HepG2 (cell line): ENCODE results near the gene TSGA10IP. TPM values are rescaled to one million over a fixed set of nuclear protein-coding genes. Genes with fewer than 3 reads are reported as not detected.
A peak's percentile ranks its signal among the peaks of the same experiment; 100 is the strongest.

ENCODE experiments used
- FOXJ3 ChIP-seq: sonication (generic); formaldehyde crosslinking; IDR thresholded peaks from 2 replicates; pipeline ENCODE4 v1.4.0; 2020; ENCODE audit warnings: missing genetic modification reagents, mild to moderate bottlenecking, borderline replicate concordance
- GABPA ChIP-seq, 2 experiments: IDR thresholded peaks; 2 replicates each; pipeline ENCODE4 v1.6.1; 2011 to 2016; ENCODE audit warnings: low read depth in 2 of 2, low read length in 1 of 2, missing biosample characterization in 1 of 2, missing genetic modification characterization in 1 of 2
- HNRNPLL ChIP-seq: fragments of 200-400 bp; formaldehyde crosslinking; IDR thresholded peaks from 2 replicates; pipeline ENCODE4 v1.6.1; 2017; ENCODE audit warnings: mild to moderate bottlenecking, low read depth, low read length; ENCODE audit not compliant: poor library complexity, severe bottlenecking
- MBNL3 ChIP-seq: fragments of 250-450 bp; sonication (Bioruptor Pico); conservative IDR thresholded peaks from 2 replicates; pipeline ENCODE4 v1.8.0; 2022; ENCODE audit warnings: mild to moderate bottlenecking, inconsistent platforms
- MNT ChIP-seq: fragments of 450-650 bp; IDR thresholded peaks from 2 replicates; pipeline ENCODE4 v1.6.1; 2016
- NFYB ChIP-seq: sonication (generic); formaldehyde crosslinking; IDR thresholded peaks from 2 replicates; pipeline ENCODE4 v1.4.0; 2020; ENCODE audit warnings: missing genetic modification reagents
- NR2F1 ChIP-seq, 2 experiments: fragments of 450-650 bp in 1 of 2; formaldehyde crosslinking in 1 of 2; IDR thresholded peaks; 2 replicates each; pipeline versions ENCODE4 v1.5.0 to v1.6.1; 2016 to 2020; ENCODE audit warnings: mild to moderate bottlenecking in 1 of 2, missing compliant biosample characterization in 1 of 2, missing genetic modification reagents in 1 of 2, moderate library complexity in 1 of 2
- SALL1 ChIP-seq: sonication (generic); formaldehyde crosslinking; IDR thresholded peaks from 2 replicates; pipeline ENCODE4 v1.8.0; 2022; ENCODE audit warnings: mild to moderate bottlenecking, missing genetic modification reagents
- ZNF550 ChIP-seq: sonication (generic); formaldehyde crosslinking; IDR thresholded peaks from 2 replicates; pipeline ENCODE4 v1.4.0; 2020; ENCODE audit warnings: mild to moderate bottlenecking, missing genetic modification reagents, borderline replicate concordance
- ZNF589 ChIP-seq: sonication (generic); formaldehyde crosslinking; conservative IDR thresholded peaks from 2 replicates; pipeline ENCODE4 v1.8.0; 2022; ENCODE audit warnings: mild to moderate bottlenecking, moderate library complexity, missing genetic modification reagents
- ZNF724P ChIP-seq: sonication (generic); formaldehyde crosslinking; IDR thresholded peaks from 2 replicates; pipeline ENCODE4 v1.8.0; 2022; ENCODE audit warnings: missing genetic modification reagents, borderline replicate concordance
- polyA plus RNA-seq, 8 experiments: library from polyadenylated mRNA; depleted of rRNA in 3 of 8; stranded (reverse) in 7 of 8; unstranded in 1 of 8; fragments of >200 nt; fragmentation: Illumina TruSeq in 4 of 8; extraction: Trizol in 4 of 8; gene quantifications; 2 replicates each; pipeline versions ENCODE4 v1.2.1 to v1.2.3, GENCODE V29; 2011 to 2016; ENCODE audit warnings: low read depth in 4 of 8, missing spikeins in 1 of 8, mixed read lengths in 1 of 8; ENCODE audit not compliant: insufficient read depth in 1 of 8
- total RNA-seq, 5 experiments: library from RNA; depleted of rRNA; stranded (reverse); fragments of >200 nt; fragmentation: Illumina TruSeq; extraction: Trizol; gene quantifications; 2 replicates each; pipeline ENCODE4 v1.2.3, GENCODE V29; 2016; ENCODE audit warnings: low read depth in 1 of 5
- TF ChIP-seq, protein P1 (sequence below): sonication (generic); formaldehyde crosslinking; IDR thresholded peaks from 2 replicates; pipeline ENCODE4 v1.5.0; 2020; ENCODE audit warnings: mild to moderate bottlenecking, missing genetic modification reagents, borderline replicate concordance
- TF ChIP-seq, protein P2 (sequence below): sonication (generic); formaldehyde crosslinking; IDR thresholded peaks from 2 replicates; pipeline ENCODE4 v1.5.0; 2020; ENCODE audit warnings: mild to moderate bottlenecking, missing genetic modification reagents, borderline replicate concordance

TSGA10IP gene
- total and polyA plus RNA-seq, 2 of the 13 experiments (the other 11 are each of a cell fraction or from before 2014, with no cell fraction given), result not detected

GRCh38 chr11:66001942-66002647 is 56.8 kb downstream of the TSGA10IP start, which contains the start of the genes BANF1 and EIF1AD (continued):
- no peak; the same call in 1 of the 2 replicates for TF ChIP-seq MNT
- no peak for TF ChIP-seq MBNL3
- TF ChIP-seq NFYB (CRISPR knock-in tag), result peak; percentile 45; the same call in 1 of the 2 replicates
- TF ChIP-seq FOXJ3 (CRISPR knock-in tag), result peak; percentile 59; the same call in 1 of the 2 replicates
- peak; percentile 74 for TF ChIP-seq HNRNPLL
- peak; percentile 89 for TF ChIP-seq SALL1
- peak; percentile 94 for TF ChIP-seq ZNF550 (CRISPR knock-in tag)
- TF ChIP-seq GABPA (IDR thresholded peaks at IDR 0.05; ENCODE audit: low read depth, low read length), result peak; percentile 86
- TF ChIP-seq GABPA (CRISPR knock-in tag; IDR thresholded peaks at IDR 0.05; ENCODE audit: low read depth), result peak; percentile 98
- TF ChIP-seq ZNF724P (CRISPR knock-in tag), result peak; percentile 76; the same call in 1 of the 2 replicates
- TF ChIP-seq, protein P1, sequence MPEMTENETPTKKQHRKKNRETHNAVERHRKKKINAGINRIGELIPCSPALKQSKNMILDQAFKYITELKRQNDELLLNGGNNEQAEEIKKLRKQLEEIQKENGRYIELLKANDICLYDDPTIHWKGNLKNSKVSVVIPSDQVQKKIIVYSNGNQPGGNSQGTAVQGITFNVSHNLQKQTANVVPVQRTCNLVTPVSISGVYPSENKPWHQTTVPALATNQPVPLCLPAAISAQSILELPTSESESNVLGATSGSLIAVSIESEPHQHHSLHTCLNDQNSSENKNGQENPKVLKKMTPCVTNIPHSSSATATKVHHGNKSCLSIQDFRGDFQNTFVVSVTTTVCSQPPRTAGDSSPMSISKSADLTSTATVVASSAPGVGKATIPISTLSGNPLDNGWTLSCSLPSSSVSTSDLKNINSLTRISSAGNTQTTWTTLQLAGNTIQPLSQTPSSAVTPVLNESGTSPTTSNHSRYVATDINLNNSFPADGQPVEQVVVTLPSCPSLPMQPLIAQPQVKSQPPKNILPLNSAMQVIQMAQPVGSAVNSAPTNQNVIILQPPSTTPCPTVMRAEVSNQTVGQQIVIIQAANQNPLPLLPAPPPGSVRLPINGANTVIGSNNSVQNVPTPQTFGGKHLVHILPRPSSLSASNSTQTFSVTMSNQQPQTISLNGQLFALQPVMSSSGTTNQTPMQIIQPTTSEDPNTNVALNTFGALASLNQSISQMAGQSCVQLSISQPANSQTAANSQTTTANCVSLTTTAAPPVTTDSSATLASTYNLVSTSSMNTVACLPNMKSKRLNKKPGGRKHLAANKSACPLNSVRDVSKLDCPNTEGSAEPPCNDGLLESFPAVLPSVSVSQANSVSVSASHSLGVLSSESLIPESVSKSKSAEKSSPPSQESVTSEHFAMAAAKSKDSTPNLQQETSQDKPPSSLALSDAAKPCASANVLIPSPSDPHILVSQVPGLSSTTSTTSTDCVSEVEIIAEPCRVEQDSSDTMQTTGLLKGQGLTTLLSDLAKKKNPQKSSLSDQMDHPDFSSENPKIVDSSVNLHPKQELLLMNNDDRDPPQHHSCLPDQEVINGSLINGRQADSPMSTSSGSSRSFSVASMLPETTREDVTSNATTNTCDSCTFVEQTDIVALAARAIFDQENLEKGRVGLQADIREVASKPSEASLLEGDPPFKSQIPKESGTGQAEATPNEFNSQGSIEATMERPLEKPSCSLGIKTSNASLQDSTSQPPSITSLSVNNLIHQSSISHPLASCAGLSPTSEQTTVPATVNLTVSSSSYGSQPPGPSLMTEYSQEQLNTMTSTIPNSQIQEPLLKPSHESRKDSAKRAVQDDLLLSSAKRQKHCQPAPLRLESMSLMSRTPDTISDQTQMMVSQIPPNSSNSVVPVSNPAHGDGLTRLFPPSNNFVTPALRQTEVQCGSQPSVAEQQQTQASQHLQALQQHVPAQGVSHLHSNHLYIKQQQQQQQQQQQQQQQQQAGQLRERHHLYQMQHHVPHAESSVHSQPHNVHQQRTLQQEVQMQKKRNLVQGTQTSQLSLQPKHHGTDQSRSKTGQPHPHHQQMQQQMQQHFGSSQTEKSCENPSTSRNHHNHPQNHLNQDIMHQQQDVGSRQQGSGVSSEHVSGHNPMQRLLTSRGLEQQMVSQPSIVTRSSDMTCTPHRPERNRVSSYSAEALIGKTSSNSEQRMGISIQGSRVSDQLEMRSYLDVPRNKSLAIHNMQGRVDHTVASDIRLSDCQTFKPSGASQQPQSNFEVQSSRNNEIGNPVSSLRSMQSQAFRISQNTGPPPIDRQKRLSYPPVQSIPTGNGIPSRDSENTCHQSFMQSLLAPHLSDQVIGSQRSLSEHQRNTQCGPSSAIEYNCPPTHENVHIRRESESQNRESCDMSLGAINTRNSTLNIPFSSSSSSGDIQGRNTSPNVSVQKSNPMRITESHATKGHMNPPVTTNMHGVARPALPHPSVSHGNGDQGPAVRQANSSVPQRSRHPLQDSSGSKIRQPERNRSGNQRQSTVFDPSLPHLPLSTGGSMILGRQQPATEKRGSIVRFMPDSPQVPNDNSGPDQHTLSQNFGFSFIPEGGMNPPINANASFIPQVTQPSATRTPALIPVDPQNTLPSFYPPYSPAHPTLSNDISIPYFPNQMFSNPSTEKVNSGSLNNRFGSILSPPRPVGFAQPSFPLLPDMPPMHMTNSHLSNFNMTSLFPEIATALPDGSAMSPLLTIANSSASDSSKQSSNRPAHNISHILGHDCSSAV (CRISPR knock-in tag), result peak; percentile 76; the same call in 1 of the 2 replicates
- no peak for TF ChIP-seq NR2F1 (CRISPR knock-in tag; IDR thresholded peaks at IDR 0.05)
- no peak; the same call in 1 of the 2 replicates for TF ChIP-seq ZNF589 (CRISPR knock-in tag)
- TF ChIP-seq, protein P2, sequence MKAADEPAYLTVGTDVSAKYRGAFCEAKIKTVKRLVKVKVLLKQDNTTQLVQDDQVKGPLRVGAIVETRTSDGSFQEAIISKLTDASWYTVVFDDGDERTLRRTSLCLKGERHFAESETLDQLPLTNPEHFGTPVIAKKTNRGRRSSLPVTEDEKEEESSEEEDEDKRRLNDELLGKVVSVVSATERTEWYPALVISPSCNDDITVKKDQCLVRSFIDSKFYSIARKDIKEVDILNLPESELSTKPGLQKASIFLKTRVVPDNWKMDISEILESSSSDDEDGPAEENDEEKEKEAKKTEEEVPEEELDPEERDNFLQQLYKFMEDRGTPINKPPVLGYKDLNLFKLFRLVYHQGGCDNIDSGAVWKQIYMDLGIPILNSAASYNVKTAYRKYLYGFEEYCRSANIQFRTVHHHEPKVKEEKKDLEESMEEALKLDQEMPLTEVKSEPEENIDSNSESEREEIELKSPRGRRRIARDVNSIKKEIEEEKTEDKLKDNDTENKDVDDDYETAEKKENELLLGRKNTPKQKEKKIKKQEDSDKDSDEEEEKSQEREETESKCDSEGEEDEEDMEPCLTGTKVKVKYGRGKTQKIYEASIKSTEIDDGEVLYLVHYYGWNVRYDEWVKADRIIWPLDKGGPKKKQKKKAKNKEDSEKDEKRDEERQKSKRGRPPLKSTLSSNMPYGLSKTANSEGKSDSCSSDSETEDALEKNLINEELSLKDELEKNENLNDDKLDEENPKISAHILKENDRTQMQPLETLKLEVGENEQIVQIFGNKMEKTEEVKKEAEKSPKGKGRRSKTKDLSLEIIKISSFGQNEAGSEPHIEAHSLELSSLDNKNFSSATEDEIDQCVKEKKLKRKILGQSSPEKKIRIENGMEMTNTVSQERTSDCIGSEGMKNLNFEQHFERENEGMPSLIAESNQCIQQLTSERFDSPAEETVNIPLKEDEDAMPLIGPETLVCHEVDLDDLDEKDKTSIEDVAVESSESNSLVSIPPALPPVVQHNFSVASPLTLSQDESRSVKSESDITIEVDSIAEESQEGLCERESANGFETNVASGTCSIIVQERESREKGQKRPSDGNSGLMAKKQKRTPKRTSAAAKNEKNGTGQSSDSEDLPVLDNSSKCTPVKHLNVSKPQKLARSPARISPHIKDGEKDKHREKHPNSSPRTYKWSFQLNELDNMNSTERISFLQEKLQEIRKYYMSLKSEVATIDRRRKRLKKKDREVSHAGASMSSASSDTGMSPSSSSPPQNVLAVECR (CRISPR knock-in tag), result peak; percentile 94
